BJ (cell line): ENCODE results near the gene MRPL54. TPM values are rescaled to one million over a fixed set of nuclear protein-coding genes. Genes with fewer than 3 reads are reported as not detected.

Source experiments
- CTCF ChIA-PET: fragments of 350-600 bp; formaldehyde crosslinking; extraction: SDS; loops from one replicate; lab custom pipeline; 2021; ENCODE audit warnings: antibody characterized with exemption, inconsistent platforms; lab: Yijun Ruan, JAX
- POLR2A ChIA-PET: fragments of 300-600 bp; sonication (Branson Sonifier 250); formaldehyde crosslinking; extraction: SDS; loops from one replicate; lab custom pipeline; 2021; ENCODE audit warnings: antibody characterized with exemption; lab: Charles Lee
- DNase-seq: peaks from one replicate; pipeline ENCODE4 v3.0.0-alpha.2; 2011; ENCODE audit warnings: low read depth
- H3K27me3 ChIP-seq: 2 replicates; pipeline ENCODE4 v1.6.0; 2011; ENCODE audit warnings: low read length; ENCODE audit not compliant: control insufficient read depth, insufficient read depth
- H3K36me3 ChIP-seq: 2 replicates; pipeline ENCODE4 v1.5.1; 2011; ENCODE audit warnings: low read length; ENCODE audit not compliant: control insufficient read depth, insufficient read depth
- H3K4me3 ChIP-seq: 2 replicates; pipeline ENCODE4 v1.5.1; 2011; ENCODE audit warnings: low read depth, mild to moderate bottlenecking, control low read depth, low read length
- CTCF ChIP-seq: IDR thresholded peaks from 2 replicates; pipeline ENCODE4 v1.5.1; 2011; ENCODE audit warnings: low read depth, mild to moderate bottlenecking, control low read depth, inconsistent platforms, low read length, moderate library complexity; ENCODE audit not compliant: insufficient read depth
- polyA plus RNA-seq: library from polyadenylated mRNA; depleted of rRNA; stranded (reverse); fragments of >200 nt; gene quantifications from 2 replicates; pipeline ENCODE4 v1.2.3, GENCODE V29; 2011

MRPL54 gene
- polyA plus RNA-seq, 1 experiment = 77.7 TPM

- TF ChIP-seq CTCF = no peak
- no peaks in the 10 kb centered on the region; the same call in 1 of the 2 replicates for H3K27me3 ChIP-seq
- ChIA-PET CTCF (interaction anchor here (1.7 kb wide), 1 partner anchor 8 kb away, joined by 5 read pairs; the partner anchor contains the start of gene MRPL54), POLR2A (no interaction called here)
- H3K36me3 ChIP-seq = peaks cover 7% of the 10 kb centered on the region
- H3K4me3 ChIP-seq = no peak overlapping the region
- no peak for DNase-seq
Observed at GRCh38 chr19:3770136-3770999, 7.9 kb downstream of the MRPL54 start.

- ChIA-PET POLR2A (no interaction called here), CTCF (interaction anchor here (1.7 kb wide), 1 partner anchor 9 kb away, joined by 5 read pairs; the partner anchor contains the start of gene MRPL54)
- TF ChIP-seq CTCF = no peak
- no peak for DNase-seq
- Histone ChIP-seq H3K36me3 (peaks cover 7% of the 10 kb centered on the region), H3K27me3 (no peaks in the 10 kb centered on the region; the same call in 1 of the 2 replicates), H3K4me3 (no peak overlapping the region)
Observed at GRCh38 chr19:3771000-3771905, 8.8 kb downstream of the MRPL54 start.

- H3K36me3 ChIP-seq = peaks cover 2% of the 10 kb centered on the region
- CTCF ChIA-PET = interaction anchor here (1.7 to 1.9 kb wide), 2 partner anchors 9 to 25 kb away, joined by 3 to 5 read pairs; partner anchors contain the start of gene MRPL54
- no peak for DNase-seq
- TF ChIP-seq CTCF = no peak
- no peak within 1 kb of the TSS for H3K4me3 ChIP-seq
- H3K27me3 ChIP-seq = no peaks in the 10 kb centered on the region; the same call in 1 of the 2 replicates
- POLR2A ChIA-PET = no interaction called here
Observed at GRCh38 chr19:3771906-3772455, 9.5 kb downstream of the MRPL54 start, which contains the start of gene RAX2. Gene RAX2, minus strand, starts transcription at chr19:3772228. Its CDS starts 486 bp downstream, at chr19:3771742.

GRCh38 chr19:3773814-3774515 is 11.5 kb downstream of the MRPL54 start:
- Histone ChIP-seq H3K27me3 (no peaks in the 10 kb centered on the region; the same call in 1 of the 2 replicates), H3K36me3 (no peaks in the 10 kb centered on the region), H3K4me3 (no peak overlapping the region)
- CTCF ChIA-PET = interaction anchor here (1.9 kb wide), 1 partner anchor 23 kb away, joined by 3 read pairs; no protein-coding TSS in a partner anchor
- POLR2A ChIA-PET = no interaction called here
- TF ChIP-seq CTCF = no peak
- no peak for DNase-seq
